ENCODE data around the gene CCDC9B.

CCDC9B gene

GRCh38 chr15:40331026-40331425 lies 9.7 kb downstream of the CCDC9B start:
- DNase-seq (ENCODE audit: low read depth, low spot score) = no peak

GRCh38 chr15:40330368-40330836 lies 10.3 kb downstream of the CCDC9B start:
- DNase-seq (ENCODE audit: low read depth, low spot score) = no peak

- no peak for DNase-seq (ENCODE audit: low read depth, low spot score)
These were observed 10.9 kb downstream of the CCDC9B start for GRCh38 chr15:40329804-40330203.

GRCh38 chr15:40328751-40329150 lies 12.0 kb downstream of the CCDC9B start:
- DNase-seq (ENCODE audit: low read depth, low spot score) = no peak

GRCh38 chr15:40328176-40328575 lies 12.6 kb downstream of the CCDC9B start:
- DNase-seq (ENCODE audit: low read depth, low spot score) = no peak

GRCh38 chr15:40327457-40327856 lies 13.3 kb downstream of the CCDC9B start:
- DNase-seq (ENCODE audit: low read depth, low spot score) = no peak

GRCh38 chr15:40325700-40326099 lies 15.0 kb downstream of the CCDC9B start:
- no peak for DNase-seq (ENCODE audit: low read depth, low spot score)

GRCh38 chr15:40325188-40325587 lies 15.6 kb downstream of the CCDC9B start:
- DNase-seq (ENCODE audit: low read depth, low spot score) = no peak

- DNase-seq (ENCODE audit: low read depth, low spot score) = no peak
These were observed 16.5 kb downstream of the CCDC9B start for GRCh38 chr15:40323953-40324937.

GRCh38 chr15:40323239-40323952 lies 17.3 kb downstream of the CCDC9B start, which contains the start of gene INAFM2:
Gene INAFM2, plus strand, starts transcription at chr15:40323692. Its CDS starts 364 bp downstream, at chr15:40324056.
- peak; percentile 83 for DNase-seq (ENCODE audit: low read depth, low spot score)

GRCh38 chr15:40322531-40323238 lies 18.1 kb downstream of the CCDC9B start:
- no peak for DNase-seq (ENCODE audit: low read depth, low spot score)

- DNase-seq (ENCODE audit: low read depth, low spot score) = no peak
These were observed 19.8 kb downstream of the CCDC9B start for GRCh38 chr15:40320931-40321371.

- DNase-seq (ENCODE audit: low read depth, low spot score) = no peak
These were observed 20.3 kb downstream of the CCDC9B start for GRCh38 chr15:40320409-40320808.

GRCh38 chr15:40317580-40317979 lies 23.2 kb downstream of the CCDC9B start:
- DNase-seq (ENCODE audit: low read depth, low spot score) = no peak

- no peak for DNase-seq (ENCODE audit: low read depth, low spot score)
These were observed 23.8 kb downstream of the CCDC9B start for GRCh38 chr15:40316931-40317330.

GRCh38 chr15:40314723-40315276 lies 25.9 kb downstream of the CCDC9B start:
- DNase-seq (ENCODE audit: low read depth, low spot score) = no peak

GRCh38 chr15:40313531-40314398 lies 27.0 kb downstream of the CCDC9B start:
- DNase-seq (ENCODE audit: low read depth, low spot score) = no peak

GRCh38 chr15:40312370-40313158 lies 28.2 kb downstream of the CCDC9B start:
- no peak for DNase-seq (ENCODE audit: low read depth, low spot score)

GRCh38 chr15:40310993-40311392 lies 29.7 kb downstream of the CCDC9B start:
- no peak for DNase-seq (ENCODE audit: low read depth, low spot score)

Data from activated naive CD8-positive, alpha-beta T cell treated with anti-CD3 and anti-CD28 coated beads, Interleukin-2, amount 50 U/mL, for 16 hours (primary cell).